ENCODE results near the gene LRP1B.

LRP1B gene

GRCh38 chr2:140359056-140359771, 1771.6 kb downstream of the LRP1B start:
- H3K4me3 ChIP-seq (ENCODE audit: low read length), result no peak overlapping the region
- no peak for DNase-seq (ENCODE audit: low read depth)
- TF ChIP-seq, protein P1, sequence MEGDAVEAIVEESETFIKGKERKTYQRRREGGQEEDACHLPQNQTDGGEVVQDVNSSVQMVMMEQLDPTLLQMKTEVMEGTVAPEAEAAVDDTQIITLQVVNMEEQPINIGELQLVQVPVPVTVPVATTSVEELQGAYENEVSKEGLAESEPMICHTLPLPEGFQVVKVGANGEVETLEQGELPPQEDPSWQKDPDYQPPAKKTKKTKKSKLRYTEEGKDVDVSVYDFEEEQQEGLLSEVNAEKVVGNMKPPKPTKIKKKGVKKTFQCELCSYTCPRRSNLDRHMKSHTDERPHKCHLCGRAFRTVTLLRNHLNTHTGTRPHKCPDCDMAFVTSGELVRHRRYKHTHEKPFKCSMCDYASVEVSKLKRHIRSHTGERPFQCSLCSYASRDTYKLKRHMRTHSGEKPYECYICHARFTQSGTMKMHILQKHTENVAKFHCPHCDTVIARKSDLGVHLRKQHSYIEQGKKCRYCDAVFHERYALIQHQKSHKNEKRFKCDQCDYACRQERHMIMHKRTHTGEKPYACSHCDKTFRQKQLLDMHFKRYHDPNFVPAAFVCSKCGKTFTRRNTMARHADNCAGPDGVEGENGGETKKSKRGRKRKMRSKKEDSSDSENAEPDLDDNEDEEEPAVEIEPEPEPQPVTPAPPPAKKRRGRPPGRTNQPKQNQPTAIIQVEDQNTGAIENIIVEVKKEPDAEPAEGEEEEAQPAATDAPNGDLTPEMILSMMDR (IDR thresholded peaks at IDR 0.05; ENCODE audit: insufficient read depth, low read depth, low read length, missing control alignments), result no peak

GRCh38 chr2:140356697-140357096, 1774.1 kb downstream of the LRP1B start:
- no peak overlapping the region for H3K4me3 ChIP-seq (ENCODE audit: low read length)
- TF ChIP-seq, protein P1 (IDR thresholded peaks at IDR 0.05; ENCODE audit: insufficient read depth, low read depth, low read length, missing control alignments), result no peak
- DNase-seq (ENCODE audit: low read depth), result no peak

DNA sequence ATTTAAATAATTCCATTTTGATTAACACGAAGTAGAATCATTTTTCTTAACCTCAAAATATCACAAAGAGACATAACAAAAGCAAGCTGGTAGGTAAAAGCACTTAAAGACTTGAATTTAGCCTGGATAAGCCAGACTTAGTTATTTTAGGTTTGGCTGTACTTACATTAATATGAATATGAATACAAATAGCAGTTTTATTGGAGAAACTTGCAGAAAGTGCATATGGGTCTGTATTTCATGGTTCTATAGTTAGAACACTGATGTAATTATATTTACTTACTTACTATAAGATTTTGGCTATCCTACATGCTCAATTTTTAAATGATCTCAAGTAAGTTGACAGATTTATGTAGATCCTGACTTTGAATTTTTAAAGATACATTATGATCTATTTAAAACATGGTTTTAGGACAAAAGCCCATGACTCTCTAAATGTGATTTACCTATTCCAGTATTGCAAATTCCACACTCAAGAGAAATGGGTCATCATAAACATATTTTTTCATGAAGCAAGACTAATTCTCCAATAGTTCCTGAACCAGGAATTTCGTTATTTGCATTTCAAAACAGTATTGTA, 1775.2 kb downstream of the LRP1B start:
- no peak overlapping the region for H3K4me3 ChIP-seq (ENCODE audit: low read length)
- no peak for DNase-seq (ENCODE audit: low read depth)
- TF ChIP-seq, protein P1 (IDR thresholded peaks at IDR 0.05; ENCODE audit: insufficient read depth, low read depth, low read length, missing control alignments), result no peak

GRCh38 chr2:140354544-140354943, 1776.3 kb downstream of the LRP1B start:
- TF ChIP-seq, protein P1 (IDR thresholded peaks at IDR 0.05; ENCODE audit: insufficient read depth, low read depth, low read length, missing control alignments), result no peak
- DNase-seq (ENCODE audit: low read depth), result no peak
- no peak overlapping the region for H3K4me3 ChIP-seq (ENCODE audit: low read length)

DNA sequence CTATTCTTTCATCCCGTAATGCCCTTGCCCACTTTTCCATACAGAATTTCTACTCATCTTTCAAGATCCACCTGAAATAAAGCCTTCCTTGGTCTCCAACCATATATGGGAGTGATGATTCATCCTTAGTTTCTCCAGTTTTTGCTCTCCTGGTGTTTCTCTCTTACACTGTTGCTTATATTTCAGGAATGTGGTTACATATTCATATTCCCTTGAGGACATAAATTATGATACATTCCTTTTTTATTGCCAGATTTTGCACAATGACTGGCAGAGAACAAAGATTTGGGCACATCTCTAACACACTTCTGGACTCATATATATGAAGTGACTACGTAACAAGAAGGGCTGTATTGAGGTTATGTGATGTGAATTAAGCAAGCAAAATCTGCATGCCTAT, 1777.3 kb downstream of the LRP1B start:
- DNase-seq (ENCODE audit: low read depth), result peak; percentile 57
- H3K4me3 ChIP-seq (ENCODE audit: low read length), result no peak overlapping the region
- TF ChIP-seq, protein P1 (IDR thresholded peaks at IDR 0.05; ENCODE audit: insufficient read depth, low read depth, low read length, missing control alignments), result no peak

DNA sequence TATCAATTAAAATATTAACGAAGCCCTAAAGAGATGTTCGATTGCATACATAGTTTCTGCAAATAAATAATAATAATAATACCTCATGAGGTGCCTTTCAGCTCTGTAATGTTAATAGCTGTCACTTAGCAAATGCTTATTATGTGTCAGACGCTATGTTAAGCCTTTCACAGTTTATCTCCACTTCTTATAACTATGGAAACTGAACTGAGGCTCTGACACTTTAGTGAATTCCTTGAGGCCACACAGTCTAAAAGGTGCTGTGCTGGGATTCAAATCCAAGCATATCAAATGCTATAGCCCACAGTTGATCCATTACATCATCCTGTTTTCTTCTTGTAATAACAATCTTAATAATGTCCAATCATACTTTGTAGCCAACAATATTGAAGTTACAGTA, 1779.1 kb downstream of the LRP1B start:
- H3K4me3 ChIP-seq (ENCODE audit: low read length), result no peak overlapping the region
- TF ChIP-seq, protein P1 (IDR thresholded peaks at IDR 0.05; ENCODE audit: insufficient read depth, low read depth, low read length, missing control alignments), result no peak
- no peak for DNase-seq (ENCODE audit: low read depth)

GRCh38 chr2:140349695-140350094, 1781.1 kb downstream of the LRP1B start:
- DNase-seq (ENCODE audit: low read depth), result no peak
- no peak overlapping the region for H3K4me3 ChIP-seq (ENCODE audit: low read length)
- TF ChIP-seq, protein P1 (IDR thresholded peaks at IDR 0.05; ENCODE audit: insufficient read depth, low read depth, low read length, missing control alignments), result no peak
